ENCODE measurements around the gene MAP3K3.
"Not testable (repeated sequence)": the region's sequence is repeated elsewhere in the genome, so short reads cannot be mapped to it uniquely, and the experiment has no call there.

The MAP3K3 gene

GRCh38 chr17:63709110-63709509 lies 86.9 kb downstream of the MAP3K3 start:
- no peak for DNase-seq

GRCh38 chr17:63714550-63715277 lies 92.5 kb downstream of the MAP3K3 start:
- DNase-seq, result no peak

- DNase-seq, result no peak
Observed at GRCh38 chr17:63716426-63716825, 94.2 kb downstream of the MAP3K3 start.

GRCh38 chr17:63718988-63719387 lies 96.8 kb downstream of the MAP3K3 start:
- no peak for DNase-seq

- DNase-seq, result not testable (repeated sequence)
Observed at GRCh38 chr17:63720194-63720593, 98.0 kb downstream of the MAP3K3 start.

GRCh38 chr17:63722403-63722802 lies 100.2 kb downstream of the MAP3K3 start:
- DNase-seq, result no peak

- DNase-seq, result no peak
Observed at GRCh38 chr17:63735691-63736090, 113.5 kb downstream of the MAP3K3 start.

GRCh38 chr17:63740464-63741142 lies 118.4 kb downstream of the MAP3K3 start:
- DNase-seq, result no peak

GRCh38 chr17:63741143-63741407 lies 118.9 kb downstream of the MAP3K3 start:
- peak; percentile 4 for DNase-seq

GRCh38 chr17:63741408-63742173 lies 119.4 kb downstream of the MAP3K3 start, which contains the start of gene STRADA:
Gene STRADA (minus strand): TSS chr17:63741799. CDS start chr17:63728369, 13,430 bp downstream.
- peak; percentile 97 for DNase-seq

All from HCEC 1CT (cell line).